ENCODE measurements around the gene RTCA.

RTCA gene

DNA sequence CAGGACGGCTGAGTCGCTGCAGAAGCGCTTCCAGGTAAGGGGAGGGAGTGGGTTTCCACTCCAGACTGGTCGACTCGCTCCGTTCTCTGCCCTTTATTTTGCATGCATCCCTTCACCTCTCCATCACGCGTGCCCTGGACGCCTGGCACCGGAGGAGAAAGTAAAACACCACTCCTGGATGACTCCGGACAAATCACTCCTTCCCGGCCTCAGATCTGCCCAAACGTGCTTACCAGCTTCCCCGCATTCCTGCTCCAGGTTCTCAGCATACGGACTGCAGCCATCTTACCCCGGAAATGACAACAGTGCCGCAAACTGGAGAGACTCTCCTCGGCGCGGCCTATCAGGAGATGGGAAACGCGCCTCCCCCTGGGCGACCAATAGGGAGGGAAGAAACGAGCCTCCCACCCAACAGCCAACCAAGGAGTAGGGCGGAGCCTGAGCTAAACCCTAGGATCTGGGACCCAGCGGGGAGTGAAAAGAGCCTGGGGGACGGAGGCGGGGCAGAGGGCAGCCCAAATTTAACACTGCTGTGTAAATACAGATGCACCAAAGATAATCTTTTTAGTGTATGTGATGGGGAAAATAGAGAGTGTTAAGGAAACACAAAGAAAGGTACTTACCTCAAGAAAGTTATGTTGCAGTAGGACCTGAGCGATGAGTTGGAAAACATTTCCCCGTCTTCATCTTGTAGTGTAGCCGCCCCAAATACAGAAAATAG, 16.3 kb upstream of the RTCA start, which contains the start of gene DBT:
DBT (minus strand) TSS at position 298 of the 721 bp plus-strand sequence; CDS start at position 284, 14 bp downstream.
- TF ChIP-seq, protein P1, sequence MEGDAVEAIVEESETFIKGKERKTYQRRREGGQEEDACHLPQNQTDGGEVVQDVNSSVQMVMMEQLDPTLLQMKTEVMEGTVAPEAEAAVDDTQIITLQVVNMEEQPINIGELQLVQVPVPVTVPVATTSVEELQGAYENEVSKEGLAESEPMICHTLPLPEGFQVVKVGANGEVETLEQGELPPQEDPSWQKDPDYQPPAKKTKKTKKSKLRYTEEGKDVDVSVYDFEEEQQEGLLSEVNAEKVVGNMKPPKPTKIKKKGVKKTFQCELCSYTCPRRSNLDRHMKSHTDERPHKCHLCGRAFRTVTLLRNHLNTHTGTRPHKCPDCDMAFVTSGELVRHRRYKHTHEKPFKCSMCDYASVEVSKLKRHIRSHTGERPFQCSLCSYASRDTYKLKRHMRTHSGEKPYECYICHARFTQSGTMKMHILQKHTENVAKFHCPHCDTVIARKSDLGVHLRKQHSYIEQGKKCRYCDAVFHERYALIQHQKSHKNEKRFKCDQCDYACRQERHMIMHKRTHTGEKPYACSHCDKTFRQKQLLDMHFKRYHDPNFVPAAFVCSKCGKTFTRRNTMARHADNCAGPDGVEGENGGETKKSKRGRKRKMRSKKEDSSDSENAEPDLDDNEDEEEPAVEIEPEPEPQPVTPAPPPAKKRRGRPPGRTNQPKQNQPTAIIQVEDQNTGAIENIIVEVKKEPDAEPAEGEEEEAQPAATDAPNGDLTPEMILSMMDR (IDR thresholded peaks at IDR 0.05), result no peak

DNA sequence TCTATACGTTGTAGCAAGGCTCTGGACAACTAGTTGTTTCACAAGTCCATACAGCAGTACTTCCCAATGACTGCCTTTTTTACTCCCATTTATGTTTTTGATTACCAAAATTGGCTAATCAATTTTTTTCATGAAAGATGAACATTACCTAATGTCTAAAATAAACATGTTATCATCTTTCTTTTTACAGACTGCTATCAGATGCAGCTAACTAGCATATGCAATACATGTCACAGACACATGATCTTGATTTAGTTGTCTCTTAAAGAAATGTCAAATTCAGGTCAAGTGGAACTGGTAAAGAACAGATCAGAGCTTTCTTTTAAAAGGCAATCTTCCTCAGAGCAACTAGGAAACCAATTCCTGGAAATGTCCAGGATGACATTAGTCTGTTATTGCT, 15.8 kb upstream of the RTCA start:
- TF ChIP-seq, protein P1 (IDR thresholded peaks at IDR 0.05), result no peak

DNA sequence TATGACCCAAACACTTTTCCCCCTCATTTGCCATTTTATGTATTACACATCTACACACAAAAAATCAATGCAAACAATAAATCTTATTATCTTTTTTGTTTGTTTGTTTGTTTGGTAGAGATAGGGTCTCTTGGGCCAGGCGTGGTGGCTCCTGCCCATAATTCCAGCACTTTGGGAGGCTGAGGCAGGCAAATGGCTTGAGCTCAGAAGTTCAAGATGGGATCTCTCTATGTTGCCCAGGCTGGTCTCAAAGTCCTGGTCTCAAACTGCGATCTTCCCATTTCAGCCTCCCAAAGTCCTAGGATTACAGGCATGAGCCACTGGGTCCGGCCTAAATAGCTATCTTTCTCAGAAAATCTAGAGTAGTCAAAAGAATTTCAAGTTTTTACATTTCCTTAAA, 15.2 kb upstream of the RTCA start:
- TF ChIP-seq, protein P1 (IDR thresholded peaks at IDR 0.05), result no peak

DNA sequence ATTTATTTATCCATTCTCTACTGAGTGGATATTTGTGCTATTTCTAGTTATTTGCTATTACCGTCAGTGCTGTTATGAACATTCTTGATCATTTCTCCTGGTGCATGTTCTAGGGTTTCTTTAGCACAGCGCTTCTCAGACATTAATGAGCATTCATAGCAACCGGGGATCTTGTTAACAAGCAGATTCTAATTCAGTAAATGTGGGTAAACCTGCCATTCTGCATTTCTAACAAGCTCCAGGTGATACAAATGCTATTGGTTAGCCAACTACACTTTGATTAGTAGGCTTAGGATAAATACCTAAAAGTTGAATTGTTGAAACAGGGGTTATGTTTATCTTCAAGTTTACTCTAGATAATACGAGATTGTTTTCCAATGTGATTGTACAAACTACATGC, 13.1 kb upstream of the RTCA start:
- TF ChIP-seq, protein P1 (IDR thresholded peaks at IDR 0.05), result no peak

DNA sequence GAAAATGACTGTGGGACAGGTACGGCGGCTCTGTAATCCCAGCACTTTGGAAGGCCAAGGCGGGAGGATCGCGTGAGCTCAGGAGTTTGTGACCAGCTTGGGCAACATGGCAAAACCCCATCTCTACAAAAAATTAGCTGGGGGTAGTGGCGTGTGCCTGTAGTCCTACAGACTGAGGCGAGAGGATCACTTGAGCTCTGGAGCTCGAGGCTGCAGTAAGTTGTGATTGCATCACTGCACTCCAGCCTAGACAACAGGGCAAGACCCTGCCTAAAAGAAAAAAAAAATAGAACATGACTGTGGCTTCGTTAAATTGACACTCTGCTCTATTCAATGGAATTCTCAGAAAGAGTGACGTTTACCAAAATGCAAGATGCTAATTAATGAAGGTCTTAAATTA, 12.5 kb upstream of the RTCA start:
- TF ChIP-seq, protein P1 (IDR thresholded peaks at IDR 0.05), result no peak

DNA sequence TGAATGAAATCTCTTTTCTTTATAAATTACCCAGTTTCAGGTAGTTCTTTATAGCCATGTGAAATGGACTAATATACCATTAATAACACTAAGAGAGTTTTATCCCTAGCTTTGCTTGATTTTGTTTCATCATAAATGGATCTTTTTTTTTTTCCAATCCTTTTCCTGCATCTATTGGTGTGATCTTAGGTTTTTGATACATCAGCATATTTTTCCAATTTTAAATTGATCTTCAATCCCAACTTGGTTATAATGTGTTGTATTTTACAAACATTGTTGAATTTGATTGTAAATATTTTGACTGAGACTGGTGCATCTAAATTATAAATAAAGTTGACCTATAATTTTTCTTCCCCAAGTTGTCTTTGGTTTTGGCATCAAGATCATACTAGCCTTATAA, 4.3 kb upstream of the RTCA start:
- TF ChIP-seq, protein P1 (IDR thresholded peaks at IDR 0.05), result no peak

DNA sequence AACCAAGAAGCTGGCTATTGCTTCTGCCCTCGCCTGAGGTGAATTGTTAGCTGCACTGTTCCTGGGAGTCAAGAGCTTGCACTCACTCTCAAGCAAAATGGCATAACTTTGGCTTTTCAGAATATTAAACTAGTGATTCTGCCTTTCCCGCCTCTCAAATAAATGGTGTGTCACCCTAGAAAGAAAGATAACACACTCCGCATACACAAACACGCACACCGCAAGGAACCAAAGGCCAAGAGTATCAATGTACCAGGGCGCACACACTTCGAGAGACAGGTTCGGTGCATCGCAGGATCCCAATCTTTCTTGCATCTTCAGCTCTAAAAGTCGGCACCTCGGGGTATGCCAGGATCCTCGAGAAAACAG, 470 bp upstream of the RTCA start:
- TF ChIP-seq, protein P1 (IDR thresholded peaks at IDR 0.05), result no peak

DNA sequence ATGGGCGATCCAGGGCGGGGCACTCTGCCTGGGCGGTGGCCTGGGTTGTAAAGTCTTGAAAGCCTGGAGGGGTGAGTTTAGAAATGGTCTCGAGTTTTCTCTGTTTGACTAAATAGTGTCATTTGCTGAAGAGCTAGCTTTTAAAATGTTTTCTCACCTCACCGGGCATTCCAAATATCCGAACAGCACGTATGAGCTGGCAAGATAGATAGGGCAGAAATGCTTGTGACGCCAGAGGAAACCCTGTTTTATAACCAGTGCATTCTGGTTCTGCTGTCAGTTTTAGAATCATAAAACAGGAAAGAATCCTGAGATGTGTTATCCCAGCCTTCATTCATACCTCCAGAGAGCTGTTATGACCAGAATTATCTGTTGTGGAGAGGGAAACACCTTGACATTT, 725 bp downstream of the RTCA start:
- TF ChIP-seq, protein P1 (IDR thresholded peaks at IDR 0.05), result no peak

Measured in LNCAP (cell line).